OCI-LY3 (cell line): ENCODE measurements around the gene PITPNM1.

Experiments
- H2AFZ ChIP-seq: fragments of 200-600, 300-600 bp; shearing (Covaris generic); 2 replicates; pipeline ENCODE4 v1.6.0; 2014; ENCODE audit warnings: antibody characterized with exemption, low read depth, low read length
- H3K27ac ChIP-seq: fragments of 200-600, 300-600 bp; sonication (generic); 2 replicates; pipeline ENCODE4 v1.5.1; 2014; ENCODE audit warnings: mild to moderate bottlenecking, low read length, moderate library complexity, mixed read lengths
- H3K27me3 ChIP-seq: fragments of 200-600, 300-600 bp; sonication (generic); 2 replicates; pipeline ENCODE4 v1.6.1; 2014; ENCODE audit warnings: low read depth, low read length, mixed read lengths
- H3K36me3 ChIP-seq: fragments of 200-600, 300-600 bp; sonication (generic); replicated peaks from 2 replicates; pipeline ENCODE3; 2014; ENCODE audit warnings: low read depth, low read length, mixed read lengths
- H3K4me1 ChIP-seq: fragments of 300-600, 200-600 bp; sonication (generic); 2 replicates; pipeline ENCODE4 v1.6.1; 2014; ENCODE audit warnings: low read length, mixed read lengths
- H3K4me2 ChIP-seq: fragments of 200-600, 300-600 bp; sonication (generic); 2 replicates; pipeline ENCODE4 v1.6.1; 2014; ENCODE audit warnings: low read length, mixed read lengths
- H3K4me3 ChIP-seq: fragments of 300-600, 200-600 bp; sonication (generic); 2 replicates; pipeline ENCODE4 v1.5.1; 2014; ENCODE audit warnings: antibody characterized with exemption, mild to moderate bottlenecking, low read length, moderate library complexity
- H3K79me2 ChIP-seq: fragments of 300-600, 200-600 bp; shearing (Covaris generic); 2 replicates; pipeline ENCODE4 v1.6.1; 2014; ENCODE audit warnings: mild to moderate bottlenecking, low read length, mixed read lengths
- H3K9ac ChIP-seq: fragments of 300-600, 200-600 bp; shearing (Covaris generic); 2 replicates; pipeline ENCODE4 v1.6.0; 2014; ENCODE audit warnings: mild to moderate bottlenecking, low read length, moderate library complexity
- H3K9me3 ChIP-seq: fragments of 200-600, 300-600 bp; shearing (Covaris generic); 2 replicates; pipeline ENCODE4 v1.6.1; 2014; ENCODE audit warnings: low read length, mixed read lengths; ENCODE audit not compliant: insufficient read depth
- H4K20me1 ChIP-seq: fragments of 200-600, 300-600 bp; sonication (generic); 2 replicates; pipeline ENCODE4 v1.6.1; 2016; ENCODE audit warnings: low read length, mixed read lengths; ENCODE audit not compliant: insufficient read depth
- CTCF ChIP-seq: fragments of 200-600, 300-600 bp; sonication (generic); IDR thresholded peaks from 2 replicates; pipeline ENCODE4 v1.5.1; 2014; ENCODE audit warnings: antibody characterized with exemption, low read length, low read depth
- EZH2phosphoT487 ChIP-seq: fragments of 200-600 bp; shearing (Covaris generic); IDR thresholded peaks from 2 replicates; pipeline ENCODE4 v1.6.1; 2018; ENCODE audit warnings: antibody characterized with exemption, mixed run types, low read depth

Gene PITPNM1

GRCh38 chr11:67520856-67521824 lies 16.0 kb upstream of the PITPNM1 start:
- no peaks in the 10 kb centered on the region for H4K20me1 ChIP-seq
- no peaks in the 10 kb centered on the region for H3K79me2 ChIP-seq
- no peaks in the 10 kb centered on the region for H3K36me3 ChIP-seq
- no peak for TF ChIP-seq CTCF
- TF ChIP-seq EZH2phosphoT487: no peak
- H3K4me3 ChIP-seq: no peak overlapping the region
- H3K27ac ChIP-seq: no peak overlapping the region
- no peaks in the 10 kb centered on the region for H3K4me1 ChIP-seq
- no peak overlapping the region for H3K4me2 ChIP-seq
- H3K9ac ChIP-seq: no peak overlapping the region
- no peak overlapping the region for H2AFZ ChIP-seq
- H3K9me3 ChIP-seq: no peaks in the 10 kb centered on the region
- no peaks in the 10 kb centered on the region; the same call in none of the 2 replicates for H3K27me3 ChIP-seq

- H2AFZ ChIP-seq: no peak overlapping the region
- no peaks in the 10 kb centered on the region for H3K9me3 ChIP-seq
- H3K79me2 ChIP-seq: no peaks in the 10 kb centered on the region
- no peak overlapping the region for H3K4me3 ChIP-seq
- H3K9ac ChIP-seq: no peak overlapping the region
- H3K36me3 ChIP-seq: no peaks in the 10 kb centered on the region
- peaks cover 9% of the 10 kb centered on the region for H3K27me3 ChIP-seq
- no peak overlapping the region for H3K27ac ChIP-seq
- no peak overlapping the region for H3K4me2 ChIP-seq
- H3K4me1 ChIP-seq: no peaks in the 10 kb centered on the region
- H4K20me1 ChIP-seq: no peaks in the 10 kb centered on the region
- TF ChIP-seq EZH2phosphoT487 (no peak), CTCF (no peak)
Measured at GRCh38 chr11:67519726-67520125, 14.6 kb upstream of the PITPNM1 start.

- Histone ChIP-seq H3K4me3 (no peak overlapping the region), H3K4me1 (no peaks in the 10 kb centered on the region), H3K4me2 (no peak overlapping the region), H3K9ac (no peak overlapping the region), H3K27me3 (peaks cover 16% of the 10 kb centered on the region), H4K20me1 (no peaks in the 10 kb centered on the region), H3K79me2 (no peaks in the 10 kb centered on the region), H3K36me3 (no peaks in the 10 kb centered on the region), H3K27ac (no peak overlapping the region), H2AFZ (no peak overlapping the region; the same call in 1 of the 2 replicates), H3K9me3 (no peaks in the 10 kb centered on the region)
- TF ChIP-seq CTCF (no peak), EZH2phosphoT487 (no peak)
Measured at GRCh38 chr11:67517784-67518552, 12.8 kb upstream of the PITPNM1 start.

- TF ChIP-seq CTCF: no peak
- no peak for TF ChIP-seq EZH2phosphoT487
- Histone ChIP-seq H3K9me3 (no peaks in the 10 kb centered on the region), H3K9ac (no peak overlapping the region), H3K79me2 (no peaks in the 10 kb centered on the region), H3K4me1 (no peaks in the 10 kb centered on the region), H3K36me3 (no peaks in the 10 kb centered on the region), H3K4me3 (no peak overlapping the region), H3K27ac (no peak overlapping the region), H2AFZ (no peak overlapping the region), H3K27me3 (peaks cover 18% of the 10 kb centered on the region), H3K4me2 (no peak overlapping the region), H4K20me1 (no peaks in the 10 kb centered on the region)
Measured at GRCh38 chr11:67516806-67517205, 11.6 kb upstream of the PITPNM1 start.
